HTR-8/SVneo (cell line): ENCODE data around the gene INPP5J.

Source experiments
- DNase-seq: peaks from one replicate; pipeline ENCODE4 v3.0.0; 2011; ENCODE audit warnings: low spot score, mixed read lengths; ENCODE audit not compliant: insufficient read length
- FAIRE-seq: peaks from 2 replicates; lab custom pipeline; 2011; peaks lifted over from hg19 to GRCh38; lab: Jason Lieb, UNC

INPP5J gene

DNA sequence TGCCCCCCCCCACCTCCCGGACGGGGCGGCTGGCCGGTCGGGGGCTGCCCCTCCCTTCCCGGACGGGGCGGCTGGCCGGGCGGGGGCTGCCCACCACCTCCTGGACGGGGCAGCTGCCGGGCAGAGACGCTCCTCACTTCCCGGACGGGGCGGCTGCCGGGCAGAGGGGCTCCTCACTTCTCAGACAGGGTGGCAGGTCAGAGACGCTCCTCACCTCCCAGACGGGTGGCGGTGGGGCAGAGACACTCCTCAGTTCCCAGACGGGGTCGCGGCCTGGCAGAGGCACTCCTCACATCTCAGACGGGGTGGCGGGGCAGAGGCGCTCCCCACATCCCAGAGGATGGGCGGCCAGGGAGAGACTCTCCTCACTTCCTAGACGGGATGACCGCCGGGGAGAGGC is 61.2 kb downstream of the INPP5J start:
- FAIRE-seq (no peak), DNase-seq (no peak)
